ENCODE results near the gene NHERF1. TPM values are rescaled to one million over a fixed set of nuclear protein-coding genes. Genes with fewer than 3 reads are reported as not detected.
A peak's percentile ranks its signal among the peaks of the same experiment; 100 is the strongest.

NHERF1 gene
- total and polyA plus RNA-seq, 9 of the 15 experiments (the other 6 are each of a cell fraction or from before 2014, with no cell fraction given) = 11.4 to 79.9 (median 36.9) TPM

DNA sequence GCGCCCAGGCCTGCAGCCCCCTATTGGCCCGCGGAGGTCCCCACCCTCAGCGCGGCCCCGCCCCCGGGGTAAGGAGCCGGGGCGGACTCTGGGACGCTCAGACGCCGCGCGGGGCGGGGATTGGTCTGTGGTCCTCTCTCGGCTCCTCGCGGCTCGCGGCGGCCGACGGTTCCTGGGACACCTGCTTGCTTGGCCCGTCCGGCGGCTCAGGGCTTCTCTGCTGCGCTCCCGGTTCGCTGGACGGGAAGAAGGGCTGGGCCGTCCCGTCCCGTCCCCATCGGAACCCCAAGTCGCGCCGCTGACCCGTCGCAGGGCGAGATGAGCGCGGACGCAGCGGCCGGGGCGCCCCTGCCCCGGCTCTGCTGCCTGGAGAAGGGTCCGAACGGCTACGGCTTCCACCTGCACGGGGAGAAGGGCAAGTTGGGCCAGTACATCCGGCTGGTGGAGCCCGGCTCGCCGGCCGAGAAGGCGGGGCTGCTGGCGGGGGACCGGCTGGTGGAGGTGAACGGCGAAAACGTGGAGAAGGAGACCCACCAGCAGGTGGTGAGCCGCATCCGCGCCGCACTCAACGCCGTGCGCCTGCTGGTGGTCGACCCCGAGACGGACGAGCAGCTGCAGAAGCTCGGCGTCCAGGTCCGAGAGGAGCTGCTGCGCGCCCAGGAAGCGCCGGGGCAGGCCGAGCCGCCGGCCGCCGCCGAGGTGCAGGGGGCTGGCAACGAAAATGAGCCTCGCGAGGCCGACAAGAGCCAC, at the start of gene NHERF1 (continued):
- TF ChIP-seq ZNF318 (IDR thresholded peaks at IDR 0.05; ENCODE audit: borderline replicate concordance in 1 of 2, low read depth in 1 of 2) = no peak
- TF ChIP-seq TBP (optimal IDR thresholded peaks at IDR 0.05; ENCODE audit: low read depth, low read length) = peak; percentile 98
- peak; percentile 54 for TF ChIP-seq PCBP1 (IDR thresholded peaks at IDR 0.05; ENCODE audit: low read depth, low read length, poor library complexity, severe bottlenecking)
- peak; percentile 50; the same call in 1 of the 2 replicates for TF ChIP-seq ELF4 (CRISPR knock-in tag; IDR thresholded peaks at IDR 0.05)
- TF ChIP-seq, protein P1, sequence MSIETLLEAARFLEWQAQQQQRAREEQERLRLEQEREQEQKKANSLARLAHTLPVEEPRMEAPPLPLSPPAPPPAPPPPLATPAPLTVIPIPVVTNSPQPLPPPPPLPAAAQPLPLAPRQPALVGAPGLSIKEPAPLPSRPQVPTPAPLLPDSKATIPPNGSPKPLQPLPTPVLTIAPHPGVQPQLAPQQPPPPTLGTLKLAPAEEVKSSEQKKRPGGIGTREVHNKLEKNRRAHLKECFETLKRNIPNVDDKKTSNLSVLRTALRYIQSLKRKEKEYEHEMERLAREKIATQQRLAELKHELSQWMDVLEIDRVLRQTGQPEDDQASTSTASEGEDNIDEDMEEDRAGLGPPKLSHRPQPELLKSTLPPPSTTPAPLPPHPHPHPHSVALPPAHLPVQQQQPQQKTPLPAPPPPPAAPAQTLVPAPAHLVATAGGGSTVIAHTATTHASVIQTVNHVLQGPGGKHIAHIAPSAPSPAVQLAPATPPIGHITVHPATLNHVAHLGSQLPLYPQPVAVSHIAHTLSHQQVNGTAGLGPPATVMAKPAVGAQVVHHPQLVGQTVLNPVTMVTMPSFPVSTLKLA (conservative IDR thresholded peaks at IDR 0.05) = peak in 1 of 2 experiments; percentile 49; a peak in 1 of 4 replicates
- TF ChIP-seq RBM34 (IDR thresholded peaks at IDR 0.05; ENCODE audit: borderline replicate concordance, insufficient read depth, low read length) = 0 out of 2 replicates have a peak, but pooled peaks have one; percentile 48
- peak; percentile 62; the same call in 1 of the 2 replicates for TF ChIP-seq POLR2AphosphoS5 (IDR thresholded peaks at IDR 0.05; ENCODE audit: control insufficient read depth, insufficient read depth, low read depth, low read length)
- TF ChIP-seq POLR2G (IDR thresholded peaks at IDR 0.05; ENCODE audit: low read depth, low read length) = peak; percentile 100
- TF ChIP-seq BCL6 (CRISPR knock-in tag; IDR thresholded peaks at IDR 0.05) = no peak
- TF ChIP-seq ZKSCAN3 (CRISPR knock-in tag; IDR thresholded peaks at IDR 0.05) = no peak
- TF ChIP-seq LCOR (CRISPR knock-in tag; IDR thresholded peaks at IDR 0.05) = no peak
- no peak for TF ChIP-seq HNRNPLL (IDR thresholded peaks at IDR 0.05; ENCODE audit: low read depth, low read length, poor library complexity, severe bottlenecking)
- TF ChIP-seq GABPA (tag; conservative IDR thresholded peaks at IDR 0.05; ENCODE audit: low read depth) = peak; percentile 6; the same call in 1 of the 2 replicates
- no peak for TF ChIP-seq NCOA4 (IDR thresholded peaks at IDR 0.05; ENCODE audit: partially characterized antibody)
- peak; percentile 39 to 41; a peak in 2 of 4 replicates for TF ChIP-seq NRF1 (conservative IDR thresholded peaks at IDR 0.05 in 1 of 2, IDR thresholded peaks at IDR 0.05 in 1 of 2)
